ENCODE results near the gene DNM1L.

DNA sequence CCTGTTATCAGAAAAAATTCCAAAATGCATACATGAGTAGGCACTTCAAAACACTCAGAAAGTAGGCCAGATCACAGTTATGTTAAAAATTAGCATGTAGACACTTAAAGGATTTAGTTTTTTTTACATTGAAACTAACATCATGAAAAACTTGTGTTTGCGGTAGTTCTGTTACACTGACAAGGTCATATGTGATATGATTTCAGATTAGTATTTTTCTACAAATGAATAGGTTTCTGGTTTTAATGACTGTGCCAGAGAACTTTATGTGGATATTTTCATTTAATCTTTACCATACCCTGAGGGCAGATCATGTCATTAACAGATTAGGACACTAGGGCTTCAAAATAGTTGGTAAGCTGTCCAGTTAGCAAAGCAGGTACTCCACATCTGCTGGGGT, 55.9 kb downstream of the DNM1L start:
- TF ChIP-seq, protein P1, sequence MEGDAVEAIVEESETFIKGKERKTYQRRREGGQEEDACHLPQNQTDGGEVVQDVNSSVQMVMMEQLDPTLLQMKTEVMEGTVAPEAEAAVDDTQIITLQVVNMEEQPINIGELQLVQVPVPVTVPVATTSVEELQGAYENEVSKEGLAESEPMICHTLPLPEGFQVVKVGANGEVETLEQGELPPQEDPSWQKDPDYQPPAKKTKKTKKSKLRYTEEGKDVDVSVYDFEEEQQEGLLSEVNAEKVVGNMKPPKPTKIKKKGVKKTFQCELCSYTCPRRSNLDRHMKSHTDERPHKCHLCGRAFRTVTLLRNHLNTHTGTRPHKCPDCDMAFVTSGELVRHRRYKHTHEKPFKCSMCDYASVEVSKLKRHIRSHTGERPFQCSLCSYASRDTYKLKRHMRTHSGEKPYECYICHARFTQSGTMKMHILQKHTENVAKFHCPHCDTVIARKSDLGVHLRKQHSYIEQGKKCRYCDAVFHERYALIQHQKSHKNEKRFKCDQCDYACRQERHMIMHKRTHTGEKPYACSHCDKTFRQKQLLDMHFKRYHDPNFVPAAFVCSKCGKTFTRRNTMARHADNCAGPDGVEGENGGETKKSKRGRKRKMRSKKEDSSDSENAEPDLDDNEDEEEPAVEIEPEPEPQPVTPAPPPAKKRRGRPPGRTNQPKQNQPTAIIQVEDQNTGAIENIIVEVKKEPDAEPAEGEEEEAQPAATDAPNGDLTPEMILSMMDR (conservative IDR thresholded peaks at IDR 0.05), result no peak
- TF ChIP-seq ZFX (IDR thresholded peaks at IDR 0.05), result no peak
